HEK293 (cell line): ENCODE results near the gene CHRM5.

Experiments
- CTCF ChIA-PET: fragments of 350-600 bp; formaldehyde crosslinking; extraction: SDS; loops from one replicate; lab custom pipeline; 2021; ENCODE audit warnings: antibody characterized with exemption; lab: Yijun Ruan, JAX
- POLR2A ChIA-PET: fragments of 300-600 bp; formaldehyde crosslinking; extraction: SDS; loops from one replicate; lab custom pipeline; 2020; ENCODE audit warnings: antibody characterized with exemption, inconsistent platforms; lab: Yijun Ruan, JAX
- H3K27ac ChIP-seq: fragments of 200-500 bp; sonication (Bioruptor generic); 2 replicates; pipeline ENCODE4 v1.5.1; 2014; ENCODE audit warnings: low read depth, low read length, control low read depth, inconsistent platforms; ENCODE audit errors: extremely low read depth
- H3K36me3 ChIP-seq, 2 experiments: fragments of 200-500 bp in 1 of 2; sonication (Bioruptor generic) in 1 of 2; 1 replicate in 1 of 2; 2 replicates in 1 of 2; pipeline ENCODE4 v1.5.1; 2014 to 2017; ENCODE audit warnings: inconsistent platforms in 2 of 2, low read length in 2 of 2; ENCODE audit not compliant: control insufficient read depth in 2 of 2, insufficient read depth in 1 of 2
- H3K4me1 ChIP-seq: fragments of 200-500 bp; sonication (Bioruptor generic); 2 replicates; pipeline ENCODE4 v1.5.1; 2014; ENCODE audit warnings: mild to moderate bottlenecking, low read length, inconsistent platforms; ENCODE audit not compliant: control insufficient read depth, insufficient read depth
- H3K4me3 ChIP-seq: 2 replicates; pipeline ENCODE4 v1.5.1; 2011; ENCODE audit warnings: low read depth, mild to moderate bottlenecking, control low read depth, low read length, moderate library complexity
- H3K9me3 ChIP-seq: fragments of 200-500 bp; sonication (Bioruptor generic); 2 replicates; pipeline ENCODE4 v1.5.1; 2014; ENCODE audit warnings: low read depth, low read length, inconsistent platforms; ENCODE audit not compliant: control insufficient read depth, insufficient read depth
- BCL11A ChIP-seq: fragments of 450-650 bp; formaldehyde crosslinking; IDR thresholded peaks from 2 replicates; pipeline ENCODE4 v1.5.1; 2016; ENCODE audit warnings: low read depth, missing biosample characterization, missing genetic modification characterization
- BCL11B ChIP-seq: fragments of 450-650 bp; formaldehyde crosslinking; IDR thresholded peaks from 2 replicates; pipeline ENCODE4 v1.5.1; 2016; ENCODE audit warnings: low read depth, missing biosample characterization, missing genetic modification characterization
- GLI2 ChIP-seq: fragments of 450-650 bp; formaldehyde crosslinking; IDR thresholded peaks from 2 replicates; pipeline ENCODE4; 2017; ENCODE audit warnings: missing biosample characterization, missing genetic modification characterization, low read depth, borderline replicate concordance
- HIC1 ChIP-seq: fragments of 450-650 bp; formaldehyde crosslinking; IDR thresholded peaks from 2 replicates; pipeline ENCODE4 v1.5.1; 2016; ENCODE audit warnings: missing biosample characterization, missing genetic modification characterization
- KLF16 ChIP-seq: fragments of 450-650 bp; formaldehyde crosslinking; IDR thresholded peaks from 2 replicates; pipeline ENCODE4 v1.5.1; 2017; ENCODE audit warnings: missing biosample characterization, missing genetic modification characterization
- KLF8 ChIP-seq: fragments of 450-650 bp; formaldehyde crosslinking; IDR thresholded peaks from 2 replicates; pipeline ENCODE4 v1.5.1; 2016; ENCODE audit warnings: missing biosample characterization, missing genetic modification characterization
- MEIS1 ChIP-seq: sonication (generic); formaldehyde crosslinking; IDR thresholded peaks from 2 replicates; pipeline ENCODE4 v1.8.1; 2022; ENCODE audit warnings: missing genetic modification reagents, mild to moderate bottlenecking, borderline replicate concordance
- MYNN ChIP-seq: fragments of 450-650 bp; formaldehyde crosslinking; IDR thresholded peaks from 2 replicates; pipeline ENCODE4 v1.5.1; 2016; ENCODE audit warnings: missing biosample characterization, missing genetic modification characterization, borderline replicate concordance
- MZF1 ChIP-seq: fragments of 450-650 bp; formaldehyde crosslinking; IDR thresholded peaks from 2 replicates; pipeline ENCODE4 v1.5.1; 2017; ENCODE audit warnings: missing biosample characterization, missing genetic modification characterization, borderline replicate concordance
- OVOL3 ChIP-seq: fragments of 450-650 bp; formaldehyde crosslinking; IDR thresholded peaks from 2 replicates; pipeline ENCODE4 v1.5.1; 2016; ENCODE audit warnings: missing biosample characterization, missing genetic modification characterization
- ZBTB21 ChIP-seq: fragments of 450-650 bp; formaldehyde crosslinking; IDR thresholded peaks from 2 replicates; pipeline ENCODE4 v1.5.1; 2017; ENCODE audit warnings: missing biosample characterization, missing genetic modification characterization
- ZBTB48 ChIP-seq: fragments of 450-650 bp; formaldehyde crosslinking; IDR thresholded peaks from 2 replicates; pipeline ENCODE4 v1.5.1; 2016; ENCODE audit warnings: missing biosample characterization, missing genetic modification characterization
- ZBTB7A ChIP-seq: fragments of 450-650 bp; formaldehyde crosslinking; IDR thresholded peaks from 2 replicates; pipeline ENCODE4 v1.5.1; 2016; ENCODE audit warnings: low read depth, missing biosample characterization, missing genetic modification characterization
- ZBTB8A ChIP-seq: fragments of 450-650 bp; formaldehyde crosslinking; IDR thresholded peaks from 2 replicates; pipeline ENCODE4 v1.5.1; 2016; ENCODE audit warnings: missing biosample characterization, missing genetic modification characterization
- ZFHX2 ChIP-seq: fragments of 450-650 bp; formaldehyde crosslinking; conservative IDR thresholded peaks from 2 replicates; pipeline ENCODE4 v1.5.1; 2016; ENCODE audit warnings: missing biosample characterization, missing genetic modification characterization
- ZNF132 ChIP-seq: fragments of 450-650 bp; formaldehyde crosslinking; IDR thresholded peaks from 2 replicates; pipeline ENCODE4 v1.5.1; 2017; ENCODE audit warnings: missing biosample characterization, missing genetic modification characterization, borderline replicate concordance
- ZNF16 ChIP-seq: fragments of 450-650 bp; formaldehyde crosslinking; IDR thresholded peaks from 2 replicates; pipeline ENCODE4 v1.5.1; 2016; ENCODE audit warnings: low read depth, missing biosample characterization, missing genetic modification characterization
- ZNF169 ChIP-seq: fragments of 450-650 bp; formaldehyde crosslinking; IDR thresholded peaks from 2 replicates; pipeline ENCODE4 v1.5.1; 2016; ENCODE audit warnings: missing biosample characterization, missing genetic modification characterization
- ZNF184 ChIP-seq: fragments of 450-650 bp; IDR thresholded peaks from 2 replicates; pipeline ENCODE4 v1.5.1; 2018; ENCODE audit warnings: missing biosample characterization, mild to moderate bottlenecking, missing genetic modification characterization
- ZNF221 ChIP-seq: fragments of 450-650 bp; formaldehyde crosslinking; IDR thresholded peaks from 2 replicates; pipeline ENCODE4 v1.5.1; 2017; ENCODE audit warnings: missing biosample characterization, missing genetic modification characterization, borderline replicate concordance
- ZNF416 ChIP-seq: fragments of 450-650 bp; formaldehyde crosslinking; IDR thresholded peaks from 2 replicates; pipeline ENCODE4 v1.5.1; 2016; ENCODE audit warnings: missing biosample characterization, missing genetic modification characterization
- ZNF558 ChIP-seq: fragments of 450-650 bp; formaldehyde crosslinking; IDR thresholded peaks from 2 replicates; pipeline ENCODE4 v1.5.1; 2016; ENCODE audit warnings: missing biosample characterization, missing genetic modification characterization
- ZNF654 ChIP-seq: fragments of 450-650 bp; formaldehyde crosslinking; IDR thresholded peaks from 2 replicates; pipeline ENCODE4 v1.5.1; 2016; ENCODE audit warnings: low read depth, missing biosample characterization, missing genetic modification characterization
- ZNF664 ChIP-seq: fragments of 450-650 bp; formaldehyde crosslinking; IDR thresholded peaks from 2 replicates; pipeline ENCODE4 v1.5.1; 2016; ENCODE audit warnings: missing biosample characterization, missing genetic modification characterization
- ZNF670 ChIP-seq: fragments of 450-650 bp; formaldehyde crosslinking; IDR thresholded peaks from 2 replicates; pipeline ENCODE4 v1.5.1; 2016; ENCODE audit warnings: missing biosample characterization, missing genetic modification characterization, low read depth
- ZNF791 ChIP-seq: fragments of 450-650 bp; formaldehyde crosslinking; IDR thresholded peaks from 2 replicates; pipeline ENCODE4 v1.5.1; 2016; ENCODE audit warnings: missing biosample characterization, missing genetic modification characterization
- ZNF792 ChIP-seq: fragments of 450-650 bp; formaldehyde crosslinking; IDR thresholded peaks from 2 replicates; pipeline ENCODE4 v1.5.1; 2016; ENCODE audit warnings: missing biosample characterization, missing genetic modification characterization
- ZSCAN23 ChIP-seq: fragments of 450-650 bp; formaldehyde crosslinking; IDR thresholded peaks from 2 replicates; pipeline ENCODE4 v1.5.1; 2016; ENCODE audit warnings: missing biosample characterization, missing genetic modification characterization
- ZSCAN4 ChIP-seq: fragments of 450-650 bp; formaldehyde crosslinking; IDR thresholded peaks from 2 replicates; pipeline ENCODE4 v1.5.1; 2017; ENCODE audit warnings: missing biosample characterization, missing genetic modification characterization
- TF ChIP-seq, protein P1 (sequence below): fragments of 450-650 bp; formaldehyde crosslinking; IDR thresholded peaks from 2 replicates; pipeline ENCODE4 v1.5.1; 2016; ENCODE audit warnings: missing biosample characterization, missing genetic modification characterization
- TF ChIP-seq, protein P2 (sequence below): fragments of 450-650 bp; formaldehyde crosslinking; IDR thresholded peaks from 2 replicates; pipeline ENCODE4 v1.5.1; 2016; ENCODE audit warnings: missing biosample characterization, missing genetic modification characterization

The CHRM5 gene

GRCh38 chr15:34013746-34014145, 45.4 kb downstream of the CHRM5 start (continued):
- TF ChIP-seq ZSCAN23, result no peak
- no peak for TF ChIP-seq BCL11A
- no peak for TF ChIP-seq ZBTB48 (tag by site-specific recombination)
- no peak for TF ChIP-seq KLF8 (tag by site-specific recombination)
- TF ChIP-seq HIC1, result no peak

- TF ChIP-seq KLF16 (tag by site-specific recombination) (no peak), ZNF416 (tag by site-specific recombination) (no peak), ZBTB21 (no peak), BCL11B (no peak), ZBTB7A (tag by site-specific recombination) (no peak), ZNF664 (no peak), ZNF791 (tag by site-specific recombination) (no peak), OVOL3 (tag by site-specific recombination) (no peak), ZNF792 (tag by site-specific recombination) (no peak), MZF1 (tag by site-specific recombination) (no peak), BCL11A (no peak), ZNF184 (tag by site-specific recombination) (no peak), ZFHX2 (tag by site-specific recombination) (no peak), ZNF221 (no peak)
- TF ChIP-seq, protein P1, sequence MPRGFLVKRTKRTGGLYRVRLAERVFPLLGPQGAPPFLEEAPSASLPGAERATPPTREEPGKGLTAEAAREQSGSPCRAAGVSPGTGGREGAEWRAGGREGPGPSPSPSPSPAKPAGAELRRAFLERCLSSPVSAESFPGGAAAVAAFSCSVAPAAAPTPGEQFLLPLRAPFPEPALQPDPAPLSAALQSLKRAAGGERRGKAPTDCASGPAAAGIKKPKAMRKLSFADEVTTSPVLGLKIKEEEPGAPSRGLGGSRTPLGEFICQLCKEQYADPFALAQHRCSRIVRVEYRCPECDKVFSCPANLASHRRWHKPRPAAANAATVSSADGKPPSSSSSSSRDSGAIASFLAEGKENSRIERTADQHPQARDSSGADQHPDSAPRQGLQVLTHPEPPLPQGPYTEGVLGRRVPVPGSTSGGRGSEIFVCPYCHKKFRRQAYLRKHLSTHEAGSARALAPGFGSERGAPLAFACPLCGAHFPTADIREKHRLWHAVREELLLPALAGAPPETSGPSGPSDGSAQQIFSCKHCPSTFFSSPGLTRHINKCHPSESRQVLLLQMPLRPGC (tag by site-specific recombination), result no peak
- TF ChIP-seq, all 188 proteins: peak for 0
- Histone ChIP-seq H3K27ac (no peak overlapping the region), H3K36me3 (no peaks in the 10 kb centered on the region), H3K9me3 (no peaks in the 10 kb centered on the region), H3K4me3 (no peak overlapping the region), H3K4me1 (no peaks in the 10 kb centered on the region)
- POLR2A ChIA-PET, result no interaction called here
- CTCF ChIA-PET, result interaction anchor here (0.7 kb wide), 1 partner anchor 195 kb away, joined by 3 read pairs; the partner anchor contains the start of gene KATNBL1
Observed at GRCh38 chr15:34014556-34014955, 46.3 kb downstream of the CHRM5 start.

DNA sequence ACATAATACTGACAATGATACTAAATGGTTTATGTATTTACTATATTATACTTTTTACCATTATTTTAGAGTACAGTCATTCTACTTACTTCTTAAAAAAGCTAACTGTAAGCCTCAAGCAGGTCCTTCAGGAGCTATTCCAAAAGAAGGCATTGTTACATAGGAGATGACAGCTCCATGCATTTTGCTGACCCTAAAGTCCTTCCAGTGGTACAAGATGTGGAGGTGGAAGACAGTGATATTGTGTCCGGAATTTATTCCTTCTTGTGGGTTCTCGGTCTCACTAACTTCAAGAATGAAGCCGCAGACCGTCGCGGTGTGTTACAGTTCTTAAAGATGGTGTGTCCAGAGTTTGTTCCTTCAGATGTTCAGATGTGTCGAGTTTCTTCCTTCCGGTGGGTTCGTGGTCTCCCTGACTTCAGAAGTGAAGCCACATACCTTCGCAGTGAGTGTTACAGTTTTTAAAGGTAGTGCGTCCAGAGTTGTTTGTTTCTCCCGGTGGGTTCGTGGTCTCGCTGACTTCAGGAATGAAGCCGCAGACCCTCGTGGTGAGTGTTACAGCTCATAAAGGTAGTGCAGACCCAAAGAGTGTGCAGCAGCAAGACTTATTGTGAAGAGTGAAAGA, 49.8 kb downstream of the CHRM5 start:
- Histone ChIP-seq H3K9me3 (no peaks in the 10 kb centered on the region), H3K36me3 (no peaks in the 10 kb centered on the region), H3K4me3 (no peak overlapping the region), H3K27ac (no peak overlapping the region), H3K4me1 (no peaks in the 10 kb centered on the region)
- ChIA-PET POLR2A (no interaction called here), CTCF (no interaction called here)
- TF ChIP-seq MYNN (tag by site-specific recombination) (no peak), ZNF16 (no peak), GLI2 (tag by site-specific recombination) (no peak), ZBTB8A (tag by site-specific recombination) (no peak), ZNF558 (tag by site-specific recombination) (no peak), ZNF670 (tag by site-specific recombination) (no peak), ZNF654 (no peak), ZNF132 (tag by site-specific recombination) (no peak), MEIS1 (no peak), ZNF169 (tag by site-specific recombination) (no peak), ZSCAN4 (tag by site-specific recombination) (no peak)
- TF ChIP-seq, protein P2, sequence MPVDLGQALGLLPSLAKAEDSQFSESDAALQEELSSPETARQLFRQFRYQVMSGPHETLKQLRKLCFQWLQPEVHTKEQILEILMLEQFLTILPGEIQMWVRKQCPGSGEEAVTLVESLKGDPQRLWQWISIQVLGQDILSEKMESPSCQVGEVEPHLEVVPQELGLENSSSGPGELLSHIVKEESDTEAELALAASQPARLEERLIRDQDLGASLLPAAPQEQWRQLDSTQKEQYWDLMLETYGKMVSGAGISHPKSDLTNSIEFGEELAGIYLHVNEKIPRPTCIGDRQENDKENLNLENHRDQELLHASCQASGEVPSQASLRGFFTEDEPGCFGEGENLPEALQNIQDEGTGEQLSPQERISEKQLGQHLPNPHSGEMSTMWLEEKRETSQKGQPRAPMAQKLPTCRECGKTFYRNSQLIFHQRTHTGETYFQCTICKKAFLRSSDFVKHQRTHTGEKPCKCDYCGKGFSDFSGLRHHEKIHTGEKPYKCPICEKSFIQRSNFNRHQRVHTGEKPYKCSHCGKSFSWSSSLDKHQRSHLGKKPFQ, result no peak
